T-helper 1 cell (primary cell): ENCODE measurements around the gene AWAT2.
"Not testable (repeated sequence)": the region's sequence is repeated elsewhere in the genome, so short reads cannot be mapped to it uniquely, and the experiment has no call there.

Experiments
- DNase-seq, 5 donors: peaks; one replicate each; pipeline ENCODE4 v3.0.0-alpha.2; 2012 to 2020

Gene AWAT2

DNA sequence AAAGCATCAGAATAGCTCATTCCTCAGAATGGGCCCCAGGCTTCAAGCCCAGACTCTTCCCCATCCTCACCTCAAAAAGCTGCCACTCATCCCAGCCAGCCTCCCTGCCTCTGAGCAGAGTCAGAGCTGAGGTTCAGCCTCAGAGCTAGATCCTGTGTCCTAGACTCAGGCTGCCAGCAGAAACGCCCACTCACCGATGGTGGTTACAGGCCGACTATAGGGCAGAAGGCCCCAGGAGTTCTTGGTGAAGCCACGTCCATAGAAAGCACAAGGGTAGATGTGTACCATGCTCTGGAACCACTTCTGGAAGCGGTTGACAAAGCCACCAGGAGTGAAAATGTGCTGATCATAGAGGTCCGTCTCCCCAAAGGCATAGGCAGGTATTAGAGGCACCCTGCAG, 7.7 kb downstream of the AWAT2 start:
- DNase-seq: no peak

DNA sequence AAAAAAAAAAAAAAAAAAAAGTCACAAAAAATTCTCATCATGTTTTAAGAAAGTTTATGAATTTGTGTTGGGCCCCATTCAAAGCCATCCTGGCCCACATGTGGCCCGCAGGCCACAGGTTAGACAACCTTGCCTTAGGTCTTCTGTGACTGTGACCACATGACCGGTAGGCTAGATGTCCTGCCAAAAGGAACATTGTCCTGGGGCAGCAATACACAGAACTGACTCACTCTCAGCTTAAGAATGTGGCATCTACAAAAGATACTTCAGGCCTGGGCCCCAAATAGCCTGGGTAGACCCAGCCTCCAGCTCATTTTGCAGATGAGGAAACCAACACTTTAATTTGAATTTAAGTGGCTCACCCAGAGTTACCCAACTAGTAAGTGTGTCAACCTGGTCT, 10.0 kb downstream of the AWAT2 start:
- DNase-seq: no peak

DNA sequence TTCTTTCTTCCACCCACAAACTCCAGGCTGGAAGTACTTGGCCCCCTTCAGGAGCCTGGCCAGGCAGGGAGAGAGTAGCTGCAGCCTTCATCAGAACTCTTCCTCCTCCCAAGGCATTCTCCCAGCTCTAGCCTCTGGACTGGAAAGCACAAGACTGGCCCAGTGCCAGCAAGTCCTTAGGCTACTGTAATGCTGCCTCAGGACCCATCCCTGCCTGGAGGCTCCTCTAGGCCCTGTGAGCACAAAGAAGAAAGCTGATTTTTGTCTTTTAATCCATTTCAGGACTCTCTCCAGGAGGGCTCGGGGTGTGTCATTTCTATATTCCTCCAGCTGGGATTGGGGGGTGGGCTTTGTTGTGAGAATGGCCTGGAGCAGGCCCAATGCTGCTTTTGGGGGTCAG, 10.8 kb downstream of the AWAT2 start:
- no peak for DNase-seq

DNA sequence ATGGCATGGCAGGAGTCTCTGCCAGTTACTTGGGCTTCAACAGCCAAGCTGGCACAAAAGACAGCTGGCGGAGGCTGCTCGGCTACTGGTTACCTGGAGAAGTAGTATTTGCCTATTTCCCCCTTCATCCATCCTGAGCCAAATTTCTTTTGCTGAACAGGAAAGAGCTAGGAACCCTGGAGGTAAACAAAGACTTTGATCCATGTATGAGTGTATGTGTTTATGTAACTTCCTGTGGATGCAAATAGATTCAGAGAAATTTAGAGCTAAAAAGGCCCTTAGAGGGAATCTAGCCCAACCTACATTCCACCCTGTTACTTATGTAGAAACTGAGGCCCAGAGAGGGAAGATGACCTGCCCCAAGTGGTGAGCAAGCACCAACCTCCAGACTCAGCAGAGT, 11.2 kb downstream of the AWAT2 start:
- DNase-seq: no peak

DNA sequence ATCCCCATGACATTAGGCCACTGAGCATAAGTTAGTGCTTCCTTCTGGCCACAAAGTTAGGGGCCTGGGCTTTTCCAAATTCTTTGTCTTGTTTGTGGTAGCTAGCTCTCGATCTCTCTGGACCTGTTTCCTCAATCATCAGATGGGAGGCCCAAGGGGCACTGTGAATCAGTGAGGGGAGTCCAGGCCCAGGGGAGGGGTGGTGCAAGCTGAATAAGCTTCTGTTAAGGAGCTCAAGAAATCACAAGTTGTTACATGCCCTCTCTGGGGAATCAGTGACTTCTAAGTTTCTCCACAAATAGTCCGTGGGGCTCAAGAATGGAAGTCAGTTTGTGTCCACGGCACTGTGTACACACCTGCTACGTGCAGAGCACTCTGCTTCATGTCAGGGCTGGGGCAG, 15.1 kb downstream of the AWAT2 start:
- DNase-seq: no peak

DNA sequence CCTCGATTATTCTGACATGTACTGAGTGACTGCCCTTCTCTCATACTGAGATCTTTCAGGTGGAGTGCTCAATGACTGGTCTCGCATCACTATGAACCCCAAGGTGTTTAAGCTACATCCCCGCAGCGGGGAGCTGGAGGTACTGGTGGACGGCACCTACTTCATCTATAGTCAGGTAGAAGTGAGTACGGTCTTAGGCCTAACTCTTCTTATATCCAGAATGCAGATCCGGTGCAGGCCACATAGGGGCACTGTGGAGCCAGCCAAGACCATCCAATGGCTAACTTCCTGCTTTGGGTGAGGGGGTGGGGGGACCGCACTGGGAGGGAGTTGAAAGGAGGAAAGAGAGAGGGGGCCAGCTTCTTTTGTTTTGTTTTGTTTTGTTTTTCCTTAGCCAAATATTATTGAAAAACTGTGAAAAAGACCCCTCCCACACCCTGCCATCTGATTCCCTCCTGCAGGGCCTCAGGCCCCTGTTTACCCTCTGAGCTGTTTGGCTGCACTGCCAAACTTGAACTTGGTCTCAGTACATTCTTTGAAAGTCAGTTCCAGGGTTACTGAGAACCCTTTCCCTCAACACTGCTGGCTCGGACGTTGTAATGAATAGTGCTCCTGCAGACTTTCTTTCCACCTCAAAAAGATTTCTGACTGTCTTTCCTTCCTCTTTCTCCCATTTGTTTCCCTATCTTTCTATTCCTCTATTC, 16.2 kb downstream of the AWAT2 start:
- peak in 1 of 5 donors; percentile 18 for DNase-seq

DNA sequence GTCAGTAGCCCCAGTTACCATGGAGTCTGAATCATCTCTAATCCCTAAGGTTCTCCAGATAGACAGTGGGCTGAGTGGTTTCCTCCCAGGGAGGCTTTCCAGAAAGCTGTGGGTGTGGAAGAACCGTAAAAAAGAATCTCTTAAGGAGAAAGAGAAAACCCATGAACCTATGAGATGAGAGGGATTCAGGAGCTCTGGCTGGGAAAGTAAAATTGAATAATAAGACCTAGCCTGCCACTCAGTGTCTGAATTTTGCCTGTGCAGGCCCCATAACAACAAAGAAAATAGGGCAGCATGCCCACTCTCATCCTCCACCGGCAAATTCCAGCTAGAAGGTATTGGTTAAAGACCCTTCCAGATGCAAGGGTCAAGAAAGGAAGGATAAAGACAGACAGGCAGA, 16.9 kb downstream of the AWAT2 start:
- no peak for DNase-seq

DNA sequence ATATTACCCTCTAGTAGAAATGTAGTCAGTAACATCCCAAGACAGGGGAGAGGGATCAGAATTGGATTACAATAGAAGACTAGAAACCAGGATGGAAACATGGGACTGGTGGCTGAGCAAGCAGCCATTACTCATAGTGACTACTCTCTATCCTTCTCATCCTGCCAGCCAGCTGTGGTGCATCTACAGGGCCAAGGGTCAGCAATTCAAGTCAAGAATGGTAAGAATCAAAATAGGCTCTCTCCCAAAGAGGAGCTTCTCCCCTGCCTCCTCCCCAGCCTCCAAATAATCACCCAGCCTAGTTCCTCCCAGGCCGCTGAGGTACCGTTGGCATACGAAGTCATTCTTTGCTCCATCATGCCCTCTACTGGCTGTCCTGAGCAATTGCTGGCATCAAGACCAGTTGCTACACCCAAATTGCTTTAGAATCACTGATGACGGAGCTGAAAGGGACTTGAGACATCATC, 19.4 kb downstream of the AWAT2 start:
- peak in 3 of 5 donors; percentile 13 to 56 (median 19) for DNase-seq

DNA sequence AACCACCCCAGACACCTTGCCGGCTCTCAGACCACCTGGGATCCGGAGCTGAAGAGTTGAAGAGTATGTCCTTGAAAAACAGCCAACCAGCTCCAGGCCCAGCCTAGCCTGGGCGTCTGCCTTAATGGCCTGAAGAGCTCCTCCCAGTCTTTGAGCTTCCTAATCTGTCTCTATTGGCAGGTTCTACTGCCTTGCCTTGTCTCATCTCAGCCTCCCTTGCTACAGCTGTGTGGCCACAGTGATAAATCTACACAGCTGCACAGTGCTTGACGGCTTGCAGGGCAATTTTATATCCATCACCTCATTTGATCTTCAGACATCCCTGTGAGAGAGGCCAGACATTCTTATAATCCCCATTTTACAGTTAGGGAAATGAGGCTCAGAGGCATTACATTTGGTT, 19.9 kb downstream of the AWAT2 start:
- no peak for DNase-seq

DNA sequence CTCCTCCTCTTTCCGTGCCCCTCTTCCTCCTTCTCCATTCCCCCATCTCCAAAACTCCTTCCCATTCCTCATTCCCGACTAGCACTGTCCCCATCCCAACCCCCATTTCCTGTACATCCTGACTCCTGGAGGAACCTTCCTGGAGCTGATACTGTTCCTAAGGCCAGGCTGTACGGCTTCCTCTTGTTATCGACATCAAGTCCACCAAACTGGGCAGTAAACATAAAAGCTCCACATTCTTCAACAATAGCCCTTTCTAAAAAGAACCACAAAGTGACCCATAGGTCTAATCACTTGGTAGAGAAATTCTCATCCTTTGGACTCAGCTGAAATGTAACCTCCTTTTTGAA, 22.9 kb downstream of the AWAT2 start:
- no peak for DNase-seq

DNA sequence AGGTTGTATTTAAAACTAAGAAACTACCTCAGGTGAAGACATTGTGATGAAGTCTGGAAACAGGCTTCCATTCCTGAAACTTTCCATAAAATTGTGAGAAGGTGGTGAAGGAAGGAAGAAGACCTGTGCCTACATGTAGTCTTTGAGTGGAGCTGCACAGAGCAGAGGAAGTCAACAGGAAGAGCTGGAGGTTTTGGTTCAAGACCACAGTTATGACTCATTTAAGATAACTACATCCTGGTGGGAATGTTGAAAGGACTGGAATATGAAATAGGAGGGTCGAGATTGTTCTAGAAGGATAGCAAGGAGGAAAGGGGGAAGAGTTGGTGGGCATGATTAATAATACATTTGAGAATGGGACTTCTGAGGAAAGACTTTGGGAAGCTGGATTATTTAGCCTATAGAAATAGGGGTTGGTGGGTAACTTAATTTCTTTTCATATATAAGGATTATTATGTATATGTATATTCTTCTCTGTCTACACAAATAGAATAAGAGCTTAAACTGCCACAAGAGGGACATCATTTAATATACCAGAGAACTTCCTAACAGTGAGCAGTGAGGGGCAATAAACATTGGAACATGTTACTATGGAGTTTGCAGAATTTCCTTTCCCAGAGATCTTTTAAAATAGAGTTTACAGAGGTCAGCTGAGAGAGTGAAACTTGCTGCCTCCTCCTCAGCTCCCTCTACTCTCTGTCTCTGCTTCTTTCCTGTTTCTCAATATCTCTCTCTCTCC, 23.5 kb downstream of the AWAT2 start:
- DNase-seq: no peak

DNA sequence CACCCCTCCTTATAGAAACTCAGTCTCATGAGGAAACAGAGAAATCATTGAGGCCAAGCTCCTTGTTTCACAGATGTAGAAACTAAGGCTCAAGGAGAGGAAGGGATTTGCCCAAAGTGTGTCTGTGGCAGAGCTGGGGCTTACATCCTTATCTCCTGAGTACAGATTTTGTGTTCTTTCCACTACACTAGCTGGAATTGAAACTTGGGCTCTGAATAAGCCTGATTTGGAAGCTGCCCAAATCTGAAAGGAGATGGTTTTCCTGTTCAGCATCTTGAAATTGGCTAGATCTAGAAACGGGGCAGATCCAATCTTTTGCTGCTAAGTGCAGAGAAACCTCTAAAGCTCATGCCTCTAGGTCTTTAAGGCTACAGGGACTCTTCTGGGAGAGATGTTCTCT, 24.3 kb downstream of the AWAT2 start:
- no peak for DNase-seq

DNA sequence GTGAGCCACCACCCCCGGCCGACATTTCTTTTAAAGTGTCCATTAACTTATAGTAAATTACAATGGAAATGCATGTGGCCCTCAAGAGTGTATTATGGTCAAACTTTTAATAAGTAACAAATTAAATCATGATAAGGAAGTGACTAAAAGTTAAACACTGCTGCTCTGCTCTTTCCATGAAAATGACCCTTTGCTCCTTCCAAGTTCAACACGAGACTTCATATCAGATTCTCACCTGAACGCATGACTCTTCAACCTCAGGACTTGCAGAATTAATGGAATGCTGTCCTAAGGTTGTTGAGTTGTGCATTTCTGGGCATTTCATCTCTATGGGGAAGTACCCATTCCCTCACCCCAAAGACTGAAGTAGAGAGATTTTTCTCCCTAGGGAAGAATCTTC, 27.1 kb downstream of the AWAT2 start:
- no peak for DNase-seq

DNA sequence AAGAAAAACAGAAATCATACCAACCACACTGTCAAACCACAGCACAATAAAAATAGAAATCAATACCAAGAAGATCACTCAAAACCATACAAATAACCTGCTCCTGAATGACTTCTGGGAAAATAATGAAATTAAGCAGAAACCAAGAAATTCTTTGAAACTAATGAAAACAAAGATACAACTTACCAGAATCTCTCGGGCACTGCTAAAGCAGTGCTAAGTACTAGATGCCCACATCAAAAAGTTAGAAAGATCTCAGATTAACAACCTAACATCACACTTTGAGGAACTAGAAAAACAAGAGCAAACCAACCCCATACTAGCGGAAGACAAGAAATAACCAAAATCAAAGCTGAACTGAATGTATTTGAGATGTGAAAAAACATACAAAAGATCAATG, 33.2 kb downstream of the AWAT2 start:
- peak in 1 of 5 donors; percentile 52 for DNase-seq

DNA sequence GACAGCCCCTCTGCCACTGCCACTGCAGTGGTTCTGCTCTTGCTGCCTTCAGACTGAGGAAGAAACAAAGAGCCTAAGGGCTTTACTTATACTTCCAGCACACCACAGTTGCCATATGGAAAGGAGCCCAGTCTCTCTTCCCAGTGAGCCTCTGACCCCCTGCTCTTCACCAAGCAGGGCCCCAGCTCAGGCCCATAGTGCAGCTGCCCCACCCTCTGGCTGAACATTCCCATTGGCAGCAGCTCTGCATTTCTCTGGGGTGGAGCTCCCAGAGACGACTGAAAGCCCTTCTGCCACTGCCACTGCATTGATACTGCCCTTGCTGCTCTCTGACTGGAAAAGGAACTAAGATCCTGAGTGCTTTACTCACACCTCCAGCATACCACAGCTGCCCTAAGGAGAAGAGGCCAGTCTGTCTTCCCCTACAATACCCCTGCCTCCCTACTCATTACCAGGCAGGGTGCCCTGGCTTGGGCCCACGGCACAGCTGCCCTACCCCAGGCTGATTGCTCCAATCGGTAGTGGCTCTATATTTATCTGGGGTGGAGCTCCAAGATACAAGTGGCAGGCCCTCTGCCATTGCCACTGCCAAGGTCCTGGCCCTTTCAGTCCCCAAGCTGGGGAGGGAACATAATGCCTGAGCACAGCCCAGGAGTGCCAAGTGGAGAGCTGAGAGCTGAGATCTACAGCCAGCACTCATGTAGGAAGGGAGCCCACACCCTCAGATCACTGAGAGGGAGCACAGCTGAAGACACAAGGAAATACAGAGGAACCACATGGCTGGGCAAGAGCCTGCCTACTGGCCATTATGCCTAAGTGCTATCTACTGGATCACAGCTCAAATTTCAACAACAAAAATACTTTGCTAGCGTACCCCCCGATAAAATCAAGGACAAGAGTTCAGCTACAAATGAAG, 36.0 kb downstream of the AWAT2 start:
- DNase-seq: no peak

DNA sequence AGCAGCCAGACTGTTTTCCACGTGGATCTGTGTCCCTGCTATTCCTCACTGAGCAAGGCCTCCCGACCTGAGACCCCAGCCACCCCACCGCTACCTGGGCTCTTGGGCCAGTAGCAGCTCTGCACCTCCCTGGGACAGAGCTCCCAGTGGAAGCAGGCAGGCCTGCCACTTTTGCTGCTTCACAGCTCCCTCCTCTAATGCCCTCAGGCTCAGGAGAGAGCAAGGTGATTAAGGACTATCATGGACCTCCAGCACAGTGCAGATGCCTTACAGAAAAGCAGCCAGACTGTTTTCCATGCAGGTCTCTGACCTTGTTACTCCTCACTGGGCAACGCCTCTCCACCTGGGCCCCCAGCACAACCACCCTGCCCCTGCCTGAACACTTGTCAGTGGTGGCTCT, 37.0 kb downstream of the AWAT2 start:
- DNase-seq: no peak

DNA sequence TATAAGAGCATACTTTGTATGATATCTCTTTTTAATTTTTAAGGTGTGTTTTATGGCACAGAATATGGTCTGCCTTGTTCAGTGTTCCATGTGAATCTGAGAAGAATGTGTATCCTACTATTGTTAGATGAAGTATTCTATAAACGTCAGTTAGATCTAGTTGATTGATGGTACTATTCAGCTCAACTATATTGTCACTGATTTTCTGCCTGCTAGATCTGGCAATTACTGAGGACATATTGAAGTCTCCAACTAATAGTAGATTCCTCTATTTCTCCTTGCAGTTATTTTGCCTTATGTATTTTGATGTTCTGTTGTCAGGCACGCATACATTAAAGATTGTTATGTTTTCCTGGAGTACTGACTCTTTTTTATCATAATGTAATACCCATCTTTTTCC, 39.8 kb downstream of the AWAT2 start:
- DNase-seq: no peak

DNA sequence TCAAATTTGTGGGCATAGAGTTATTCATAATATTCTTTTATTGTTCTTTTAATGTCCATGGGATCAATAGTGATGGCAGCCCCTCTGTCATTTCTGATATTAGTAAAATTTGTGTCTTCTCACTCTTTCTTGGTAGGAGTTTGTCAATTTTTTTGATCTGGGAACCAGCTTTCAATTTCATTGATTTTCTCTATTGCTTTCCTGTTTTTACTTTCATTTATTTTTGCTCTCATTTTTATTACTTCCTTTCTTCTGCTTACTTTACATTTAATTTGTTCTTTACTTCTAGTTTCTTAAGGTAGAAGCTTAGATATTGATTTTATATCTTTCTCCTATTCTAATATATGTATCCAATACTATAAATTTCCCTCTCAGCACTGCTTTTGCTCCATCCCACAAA, 40.7 kb downstream of the AWAT2 start:
- DNase-seq: no peak

DNA sequence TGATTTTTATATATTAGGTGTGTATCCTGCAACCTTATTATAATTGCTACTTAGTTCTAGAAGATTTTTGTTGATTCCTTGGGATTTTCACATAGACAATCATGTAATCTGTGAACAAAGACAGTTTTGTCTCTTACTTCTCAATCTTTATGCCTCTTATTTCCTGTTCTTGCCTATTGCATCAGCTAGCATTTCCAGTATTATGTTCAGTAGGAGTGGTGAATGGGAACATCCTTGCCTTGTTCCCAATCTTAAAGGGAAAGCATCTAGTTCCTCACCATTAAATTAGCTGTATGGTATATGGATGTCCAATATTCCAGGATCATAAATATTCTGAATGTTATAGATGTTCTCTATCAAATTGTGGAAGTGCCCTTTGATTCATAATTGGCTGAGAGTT, 41.8 kb downstream of the AWAT2 start:
- DNase-seq: no peak

DNA sequence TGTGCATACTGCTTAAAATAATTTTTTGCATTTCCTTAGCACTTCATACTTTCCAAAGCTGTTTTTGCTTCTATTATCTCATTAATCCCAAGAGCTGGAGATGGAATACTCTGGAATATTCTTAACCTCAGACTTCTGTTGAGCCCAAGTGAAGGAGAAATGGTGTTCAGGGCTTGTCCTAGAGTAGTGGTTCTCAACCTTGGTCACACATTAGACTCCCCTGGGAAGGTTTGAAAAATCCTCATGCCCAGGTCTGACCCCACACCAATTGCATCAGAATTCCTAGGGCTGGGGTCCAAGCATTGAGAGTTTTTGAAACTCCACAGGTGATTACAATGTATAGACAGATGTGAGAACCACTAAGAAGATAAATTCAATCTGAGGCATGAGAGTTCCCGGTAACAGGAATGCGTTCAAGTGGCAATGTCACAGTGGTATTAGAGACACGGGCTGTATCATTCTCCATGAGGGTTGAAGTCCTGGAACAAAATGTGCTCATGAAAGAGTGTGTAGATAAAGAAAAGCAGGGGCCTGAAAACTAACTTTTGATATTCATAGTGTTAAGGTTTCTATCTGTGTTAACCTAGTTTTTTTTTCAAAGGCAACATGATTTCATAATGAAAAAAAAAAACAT, 47.9 kb downstream of the AWAT2 start:
- DNase-seq: no peak

DNA sequence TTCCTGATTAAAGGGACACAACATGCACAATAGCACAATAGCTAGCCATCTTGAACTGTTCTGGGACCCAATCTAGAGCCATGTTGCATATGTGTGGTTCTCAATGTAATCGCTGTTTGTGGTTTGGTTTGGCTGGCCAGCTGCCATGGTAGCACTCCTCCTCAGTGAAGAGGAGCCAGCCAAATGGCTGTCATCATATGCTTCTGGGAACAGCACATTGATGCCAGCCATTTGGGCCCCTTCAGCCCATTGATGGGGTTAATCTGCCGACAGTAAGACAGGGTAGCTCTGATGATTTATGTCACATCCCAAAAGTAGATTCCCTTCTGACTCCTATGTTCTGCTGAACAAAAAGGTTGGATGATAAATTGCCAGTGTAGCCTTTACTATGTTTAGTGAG, 48.5 kb downstream of the AWAT2 start:
- DNase-seq: no peak

DNA sequence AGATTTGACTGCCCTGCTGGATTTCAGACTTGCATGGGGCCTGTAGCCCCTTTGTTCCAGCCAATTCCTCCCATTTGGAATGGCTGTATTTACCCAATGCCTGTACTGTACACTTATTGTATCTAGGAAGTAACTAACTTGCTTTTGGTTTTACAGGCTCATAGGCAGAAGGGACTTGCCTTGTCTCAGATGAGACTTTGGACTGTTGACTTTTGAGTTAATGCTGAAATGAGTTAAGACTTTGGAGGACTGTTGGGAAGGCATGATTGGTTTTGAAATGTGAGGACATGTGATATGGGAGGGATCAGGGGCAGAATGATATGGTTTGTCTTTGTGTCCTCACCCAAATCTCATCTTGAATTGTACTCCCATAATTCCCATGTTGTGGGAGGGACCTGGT, 51.4 kb downstream of the AWAT2 start:
- not testable (repeated sequence) for DNase-seq

DNA sequence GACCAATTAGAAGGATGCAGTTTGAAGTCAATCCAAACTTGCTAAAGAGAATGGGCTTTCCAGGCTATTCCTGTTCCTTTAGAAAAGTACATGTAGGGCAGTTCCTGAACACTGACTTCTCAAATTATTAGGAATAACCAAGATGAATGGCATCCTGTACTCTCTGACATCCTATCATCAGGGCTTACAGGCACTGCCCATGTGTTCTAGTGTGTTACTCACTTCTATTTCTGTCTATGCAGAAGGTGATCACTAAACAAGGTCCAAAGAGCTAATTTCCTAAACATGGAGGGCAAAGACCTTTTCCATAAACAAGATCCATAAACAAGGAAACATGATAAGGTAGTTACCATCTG, 53.6 kb downstream of the AWAT2 start:
- no peak for DNase-seq
